ENCODE results near the gene OVAAL.

The OVAAL gene

GRCh38 chr1:180567654-180568053 lies 8.9 kb downstream of the OVAAL start:
- TF ChIP-seq, protein P1, sequence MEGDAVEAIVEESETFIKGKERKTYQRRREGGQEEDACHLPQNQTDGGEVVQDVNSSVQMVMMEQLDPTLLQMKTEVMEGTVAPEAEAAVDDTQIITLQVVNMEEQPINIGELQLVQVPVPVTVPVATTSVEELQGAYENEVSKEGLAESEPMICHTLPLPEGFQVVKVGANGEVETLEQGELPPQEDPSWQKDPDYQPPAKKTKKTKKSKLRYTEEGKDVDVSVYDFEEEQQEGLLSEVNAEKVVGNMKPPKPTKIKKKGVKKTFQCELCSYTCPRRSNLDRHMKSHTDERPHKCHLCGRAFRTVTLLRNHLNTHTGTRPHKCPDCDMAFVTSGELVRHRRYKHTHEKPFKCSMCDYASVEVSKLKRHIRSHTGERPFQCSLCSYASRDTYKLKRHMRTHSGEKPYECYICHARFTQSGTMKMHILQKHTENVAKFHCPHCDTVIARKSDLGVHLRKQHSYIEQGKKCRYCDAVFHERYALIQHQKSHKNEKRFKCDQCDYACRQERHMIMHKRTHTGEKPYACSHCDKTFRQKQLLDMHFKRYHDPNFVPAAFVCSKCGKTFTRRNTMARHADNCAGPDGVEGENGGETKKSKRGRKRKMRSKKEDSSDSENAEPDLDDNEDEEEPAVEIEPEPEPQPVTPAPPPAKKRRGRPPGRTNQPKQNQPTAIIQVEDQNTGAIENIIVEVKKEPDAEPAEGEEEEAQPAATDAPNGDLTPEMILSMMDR (IDR thresholded peaks at IDR 0.05; ENCODE audit: poor library complexity, severe bottlenecking): no peak
- DNase-seq (ENCODE audit: low spot score) (no peak), ATAC-seq (ENCODE audit: low read depth) (no peak)
- Histone ChIP-seq H3K27ac (ENCODE audit: poor library complexity, severe bottlenecking) (no peak overlapping the region), H3K9me3 (ENCODE audit: severe bottlenecking) (no peaks in the 10 kb centered on the region), H3K4me1 (ENCODE audit: insufficient read depth, poor library complexity, severe bottlenecking) (peaks cover 18% of the 10 kb centered on the region), H3K4me3 (ENCODE audit: severe bottlenecking) (no peak overlapping the region), H3K36me3 (ENCODE audit: low read depth) (no peaks in the 10 kb centered on the region), H3K27me3 (ENCODE audit: insufficient read depth, poor library complexity, severe bottlenecking) (no peaks in the 10 kb centered on the region)

DNA sequence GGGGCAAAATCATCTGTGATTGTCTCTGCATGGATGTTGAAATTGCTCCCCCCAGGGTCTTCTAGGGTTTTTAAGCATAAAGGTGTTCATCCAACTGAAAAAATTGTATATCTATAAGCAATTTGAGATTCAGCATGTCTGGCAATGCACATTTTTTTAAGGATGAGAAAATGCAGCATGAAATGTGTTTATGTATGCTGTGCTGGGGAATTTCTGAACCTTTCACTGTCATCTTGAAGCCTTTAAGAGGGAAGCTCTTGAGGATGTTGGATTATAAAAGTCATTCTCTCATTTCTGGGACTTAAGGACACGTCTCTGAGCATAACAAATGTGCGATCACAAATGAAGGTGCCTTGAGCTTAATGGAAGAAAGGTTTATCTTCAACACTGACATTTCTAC lies 9.4 kb downstream of the OVAAL start:
- no peaks in the 10 kb centered on the region for H3K36me3 ChIP-seq (ENCODE audit: low read depth)
- H3K9me3 ChIP-seq (ENCODE audit: severe bottlenecking): no peaks in the 10 kb centered on the region
- no peak for ATAC-seq (ENCODE audit: low read depth)
- no peak overlapping the region for H3K27ac ChIP-seq (ENCODE audit: poor library complexity, severe bottlenecking)
- H3K27me3 ChIP-seq (ENCODE audit: insufficient read depth, poor library complexity, severe bottlenecking): no peaks in the 10 kb centered on the region
- peaks cover 18% of the 10 kb centered on the region for H3K4me1 ChIP-seq (ENCODE audit: insufficient read depth, poor library complexity, severe bottlenecking)
- no peak for DNase-seq (ENCODE audit: low spot score)
- TF ChIP-seq, protein P1 (IDR thresholded peaks at IDR 0.05; ENCODE audit: poor library complexity, severe bottlenecking): no peak
- H3K4me3 ChIP-seq (ENCODE audit: severe bottlenecking): no peak overlapping the region

DNA sequence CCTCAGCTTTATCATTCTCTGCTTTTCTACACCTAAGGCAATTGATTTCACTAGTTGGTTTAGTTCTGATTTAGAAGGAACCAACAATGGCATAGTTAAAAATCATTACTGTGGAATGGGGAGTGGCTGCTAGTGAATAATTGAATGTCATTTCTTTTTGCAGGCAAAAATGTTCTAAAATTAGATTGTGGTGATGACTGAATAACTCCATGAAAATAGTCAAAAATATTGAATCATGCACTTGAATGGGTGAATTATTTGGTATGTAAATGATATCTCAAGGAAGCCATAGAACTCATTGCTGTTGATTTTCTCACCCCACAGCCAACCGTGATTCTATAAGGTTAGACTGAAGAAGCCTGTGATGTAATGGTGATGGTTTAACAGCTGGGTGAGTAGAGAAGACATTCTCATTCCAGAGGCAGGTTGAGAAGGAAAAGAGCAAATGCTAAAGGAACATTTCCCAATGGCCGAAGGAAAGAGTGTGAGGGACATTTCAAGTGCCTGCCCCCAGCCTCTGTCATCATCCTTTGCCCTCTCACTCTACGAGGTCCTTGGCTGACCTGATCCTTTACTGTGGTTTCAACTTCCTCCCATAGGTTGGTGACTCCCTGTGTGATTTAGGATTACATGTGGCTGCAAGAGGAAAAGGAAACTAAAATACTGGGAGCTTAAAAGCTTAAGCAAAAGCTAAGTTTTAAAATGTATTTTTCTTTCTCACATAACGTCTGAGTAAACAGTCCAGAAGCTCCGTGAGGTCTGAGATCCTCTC lies 12.5 kb downstream of the OVAAL start:
- no peaks in the 10 kb centered on the region for H3K36me3 ChIP-seq (ENCODE audit: low read depth)
- peaks cover 21% of the 10 kb centered on the region for H3K4me1 ChIP-seq (ENCODE audit: insufficient read depth, poor library complexity, severe bottlenecking)
- H3K27ac ChIP-seq (ENCODE audit: poor library complexity, severe bottlenecking): no peak overlapping the region
- ATAC-seq (ENCODE audit: low read depth) (peak; percentile 57), DNase-seq (ENCODE audit: low spot score) (no peak)
- TF ChIP-seq, protein P1 (IDR thresholded peaks at IDR 0.05; ENCODE audit: poor library complexity, severe bottlenecking): no peak
- H3K4me3 ChIP-seq (ENCODE audit: severe bottlenecking): no peak overlapping the region
- no peaks in the 10 kb centered on the region for H3K27me3 ChIP-seq (ENCODE audit: insufficient read depth, poor library complexity, severe bottlenecking)
- H3K9me3 ChIP-seq (ENCODE audit: severe bottlenecking): no peaks in the 10 kb centered on the region

DNA sequence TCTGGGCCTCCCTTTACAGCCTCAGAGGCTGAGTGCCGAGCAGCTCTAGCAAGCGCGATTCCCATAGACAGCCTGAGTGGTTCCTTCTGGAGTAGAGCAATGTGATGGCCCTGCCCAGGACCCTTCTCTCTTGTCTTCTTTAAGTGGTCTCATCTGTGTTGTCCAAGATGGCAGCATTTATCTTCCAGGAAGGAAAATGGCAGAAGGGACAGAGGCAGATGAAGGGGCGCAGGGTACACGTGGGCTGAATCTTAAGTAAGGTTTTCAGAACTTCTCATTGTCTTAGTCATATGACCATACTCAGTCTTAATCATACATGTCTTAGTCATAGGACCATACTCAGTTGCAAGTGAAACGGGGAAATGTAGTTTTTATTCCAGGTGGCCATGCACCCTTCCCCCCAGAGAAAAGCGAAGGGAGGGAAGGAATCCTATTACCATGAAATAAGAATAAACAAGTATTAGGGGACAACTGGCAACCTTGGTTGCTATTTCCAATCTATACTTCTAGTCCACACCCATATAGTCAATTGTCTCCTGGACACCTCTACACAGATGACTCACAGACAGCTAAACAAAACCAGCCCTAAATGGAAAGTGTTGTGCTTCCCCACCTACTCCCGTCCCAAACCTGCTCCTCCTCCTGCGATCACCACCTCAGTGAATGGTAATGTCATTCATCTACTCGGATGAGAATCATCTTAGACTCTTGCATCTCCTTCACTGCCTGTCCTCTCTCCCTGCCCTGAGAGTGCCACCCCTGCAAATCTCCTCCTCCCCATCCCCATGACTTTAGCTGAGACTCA lies 13.3 kb downstream of the OVAAL start:
- H3K27ac ChIP-seq (ENCODE audit: poor library complexity, severe bottlenecking): no peak overlapping the region
- TF ChIP-seq, protein P1 (IDR thresholded peaks at IDR 0.05; ENCODE audit: poor library complexity, severe bottlenecking): no peak
- no peaks in the 10 kb centered on the region for H3K9me3 ChIP-seq (ENCODE audit: severe bottlenecking)
- peaks cover 21% of the 10 kb centered on the region for H3K4me1 ChIP-seq (ENCODE audit: insufficient read depth, poor library complexity, severe bottlenecking)
- H3K4me3 ChIP-seq (ENCODE audit: severe bottlenecking): no peak overlapping the region
- DNase-seq (ENCODE audit: low spot score) (no peak), ATAC-seq (ENCODE audit: low read depth) (peak; percentile 73)
- no peaks in the 10 kb centered on the region for H3K27me3 ChIP-seq (ENCODE audit: insufficient read depth, poor library complexity, severe bottlenecking)
- H3K36me3 ChIP-seq (ENCODE audit: low read depth): no peaks in the 10 kb centered on the region

All from RWPE2 (cell line).